ELR (cell line): ENCODE data around the gene GAREM2.

Experiments
- DNase-seq: peaks from one replicate; pipeline ENCODE4 v3.0.0-alpha.2; 2015; ENCODE audit warnings: low read depth

The GAREM2 gene

DNA sequence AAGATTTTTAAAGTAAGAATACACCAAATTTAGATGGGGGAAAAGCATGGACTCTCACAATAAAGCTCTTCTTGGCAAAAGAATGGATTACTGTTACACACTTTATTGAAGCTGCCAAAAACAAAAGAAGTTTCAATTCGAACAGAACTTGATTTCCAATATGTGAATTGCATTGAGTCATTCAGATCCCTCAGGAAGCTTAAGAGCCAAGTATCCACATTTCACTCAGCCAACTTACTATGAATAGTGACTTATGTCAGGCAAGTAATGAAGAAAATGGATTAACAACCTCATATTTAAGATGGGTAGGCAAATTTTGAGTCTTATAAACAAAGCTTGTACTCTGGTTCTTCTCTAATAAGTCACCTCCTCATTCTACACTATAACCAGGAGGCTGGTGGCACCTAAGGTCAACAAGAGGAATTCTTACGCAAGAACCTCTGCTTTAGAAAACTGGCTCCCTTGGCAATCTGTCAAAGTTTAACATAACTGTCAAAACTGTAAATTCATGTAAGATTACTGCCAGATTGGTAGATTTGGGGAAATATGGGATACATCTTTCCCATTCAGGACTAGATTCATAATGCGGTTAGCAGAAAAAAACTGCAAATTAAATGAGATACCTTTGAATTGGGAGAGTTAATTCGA lies 65.5 kb downstream of the GAREM2 start:
- DNase-seq: no peak
